MM.1S (cell line): ENCODE measurements around the gene NINJ1.

Experiments
- EZH2phosphoT487 ChIP-seq: fragments of 300-600 bp; sonication (generic); IDR thresholded peaks from 2 replicates; pipeline ENCODE4 v1.6.1; 2018; ENCODE audit warnings: antibody characterized with exemption, low read length
- TF ChIP-seq, protein P1 (sequence below): fragments of 300-600 bp; sonication (generic); IDR thresholded peaks from 2 replicates; pipeline ENCODE4 v1.5.1; 2016; ENCODE audit warnings: antibody characterized with exemption, low read length, mixed read lengths

DNA sequence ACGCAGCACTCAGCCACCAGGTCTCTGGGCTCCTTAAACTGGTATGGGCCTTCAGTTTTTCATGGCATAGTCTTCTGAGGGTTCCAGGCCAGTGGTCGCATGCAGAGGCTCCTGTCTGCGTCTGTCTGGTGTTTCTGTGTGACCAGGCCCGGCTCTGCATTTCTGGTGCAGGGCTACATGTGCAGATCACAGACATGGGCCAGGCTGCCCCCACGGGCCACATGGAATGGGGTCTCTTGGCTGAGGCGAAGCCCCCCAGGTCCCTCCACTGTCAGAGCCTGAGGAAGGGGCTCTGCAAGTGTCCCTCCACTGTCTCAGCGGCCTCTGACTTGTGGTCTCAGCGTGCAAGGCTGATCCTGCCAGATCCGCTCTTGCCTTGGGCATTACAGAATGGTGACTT, 53.6 kb downstream of the NINJ1 start:
- TF ChIP-seq EZH2phosphoT487, result no peak
- TF ChIP-seq, protein P1, sequence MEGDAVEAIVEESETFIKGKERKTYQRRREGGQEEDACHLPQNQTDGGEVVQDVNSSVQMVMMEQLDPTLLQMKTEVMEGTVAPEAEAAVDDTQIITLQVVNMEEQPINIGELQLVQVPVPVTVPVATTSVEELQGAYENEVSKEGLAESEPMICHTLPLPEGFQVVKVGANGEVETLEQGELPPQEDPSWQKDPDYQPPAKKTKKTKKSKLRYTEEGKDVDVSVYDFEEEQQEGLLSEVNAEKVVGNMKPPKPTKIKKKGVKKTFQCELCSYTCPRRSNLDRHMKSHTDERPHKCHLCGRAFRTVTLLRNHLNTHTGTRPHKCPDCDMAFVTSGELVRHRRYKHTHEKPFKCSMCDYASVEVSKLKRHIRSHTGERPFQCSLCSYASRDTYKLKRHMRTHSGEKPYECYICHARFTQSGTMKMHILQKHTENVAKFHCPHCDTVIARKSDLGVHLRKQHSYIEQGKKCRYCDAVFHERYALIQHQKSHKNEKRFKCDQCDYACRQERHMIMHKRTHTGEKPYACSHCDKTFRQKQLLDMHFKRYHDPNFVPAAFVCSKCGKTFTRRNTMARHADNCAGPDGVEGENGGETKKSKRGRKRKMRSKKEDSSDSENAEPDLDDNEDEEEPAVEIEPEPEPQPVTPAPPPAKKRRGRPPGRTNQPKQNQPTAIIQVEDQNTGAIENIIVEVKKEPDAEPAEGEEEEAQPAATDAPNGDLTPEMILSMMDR, result no peak
